ENCODE results near the gene LINGO3.
"Not testable (repeated sequence)": the region's sequence is repeated elsewhere in the genome, so short reads cannot be mapped to it uniquely, and the experiment has no call there.

The LINGO3 gene

GRCh38 chr19:2308114-2308556 lies at the start of gene LINGO3:
Gene LINGO3 (minus strand): TSS chr19:2308154. CDS start chr19:2291776, 16,378 bp downstream.
- no peak for DNase-seq

DNA sequence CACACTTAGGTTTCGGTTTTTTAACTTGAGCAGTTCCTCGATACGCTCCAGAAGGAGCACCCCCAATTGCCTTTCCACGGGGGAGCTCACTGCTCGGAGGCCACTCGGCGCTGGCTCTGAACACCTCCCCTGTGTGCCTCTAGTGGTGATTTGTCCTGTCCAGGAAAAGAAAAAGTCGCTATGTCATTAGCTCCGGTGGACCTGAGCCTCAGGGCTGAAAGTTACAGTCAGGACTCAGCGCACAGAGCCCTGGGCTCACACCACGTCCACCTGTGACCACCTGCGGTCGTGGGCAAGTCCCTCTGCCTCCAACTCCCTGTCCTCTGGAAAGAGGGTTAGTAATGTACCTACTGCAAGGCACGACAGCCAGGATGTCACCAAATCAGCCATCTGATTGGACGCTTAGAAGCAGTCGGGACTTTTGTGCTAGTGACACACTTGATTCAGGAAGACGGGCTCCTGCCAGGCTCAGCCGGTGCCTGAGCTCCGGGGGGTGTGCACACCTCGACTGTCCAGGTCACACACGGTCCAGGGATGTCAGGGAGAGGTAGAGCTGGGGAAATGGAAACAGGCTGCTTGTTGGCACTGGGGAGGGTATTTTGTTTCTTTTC lies 48.2 kb upstream of the LINGO3 start:
- no peak for DNase-seq

GRCh38 chr19:2355168-2356035 lies 47.4 kb upstream of the LINGO3 start:
- DNase-seq: no peak

- no peak for DNase-seq
Observed at GRCh38 chr19:2354670-2355069, 46.7 kb upstream of the LINGO3 start.

DNA sequence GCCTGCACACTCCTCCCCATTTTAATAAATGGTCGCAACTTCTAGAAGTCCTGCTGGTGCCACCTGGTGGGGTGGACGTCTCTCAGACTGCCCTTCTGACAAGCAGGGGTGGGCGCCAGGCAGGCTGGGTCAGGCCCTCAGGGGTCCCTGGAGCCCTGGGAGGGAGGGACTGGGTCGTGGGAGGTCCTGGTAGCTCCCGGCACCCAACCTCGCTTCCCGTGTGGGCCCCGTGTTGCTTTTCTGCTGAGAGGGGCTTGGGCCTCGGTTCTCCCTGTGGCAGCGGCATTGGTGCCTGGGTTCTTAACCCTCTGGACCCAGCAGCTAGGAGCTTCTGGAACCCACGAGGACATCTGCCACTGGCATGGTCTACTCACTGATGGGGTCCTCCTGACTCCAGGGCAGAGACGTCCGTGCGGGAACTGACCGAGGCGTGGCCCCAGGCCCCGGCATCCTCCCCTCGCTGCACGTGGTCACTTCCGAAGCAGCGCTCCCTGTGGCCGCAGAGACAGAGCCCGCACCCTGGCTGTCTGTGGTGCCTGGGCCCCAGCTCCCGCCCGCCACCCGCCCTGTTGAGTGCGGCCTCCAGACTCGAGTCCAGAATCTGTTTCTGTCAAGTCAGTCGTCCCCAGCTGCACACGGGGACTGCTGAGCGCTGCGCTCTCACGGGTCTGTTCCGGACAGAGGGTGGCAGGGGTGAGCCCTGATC lies 46.1 kb upstream of the LINGO3 start:
- no peak for DNase-seq

- no peak for DNase-seq
Observed at GRCh38 chr19:2353159-2353886, 45.4 kb upstream of the LINGO3 start.

DNA sequence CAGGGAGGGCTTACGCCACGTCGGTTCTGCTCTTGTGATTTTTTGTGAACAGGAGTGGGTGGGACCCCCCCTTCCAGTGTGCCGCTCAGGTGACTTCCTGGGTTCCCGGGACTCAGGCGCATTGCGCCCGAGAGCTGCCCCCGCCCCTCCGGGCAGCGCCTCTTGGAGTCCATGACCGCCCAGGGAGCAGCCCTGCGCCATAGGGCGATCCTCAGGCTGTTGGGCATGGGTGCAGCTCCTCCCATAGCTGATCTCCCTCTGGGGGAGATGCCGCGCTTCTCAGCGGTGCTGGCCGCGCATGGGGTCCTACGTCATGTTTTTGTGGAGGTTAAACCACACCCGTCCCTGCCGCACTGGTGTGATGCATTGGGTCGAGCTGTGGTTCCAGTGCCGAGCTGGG lies 44.2 kb upstream of the LINGO3 start:
- DNase-seq: no peak

- DNase-seq: no peak
Observed at GRCh38 chr19:2351591-2351990, 43.6 kb upstream of the LINGO3 start.

- DNase-seq: no peak
Observed at GRCh38 chr19:2350656-2351055, 42.7 kb upstream of the LINGO3 start.

- DNase-seq: not testable (repeated sequence)
Observed at GRCh38 chr19:2349818-2350217, 41.9 kb upstream of the LINGO3 start.

GRCh38 chr19:2345794-2346663 lies 38.1 kb upstream of the LINGO3 start:
- DNase-seq: no peak

- DNase-seq: no peak
Observed at GRCh38 chr19:2345076-2345475, 37.1 kb upstream of the LINGO3 start.

- DNase-seq: no peak
Observed at GRCh38 chr19:2344381-2344870, 36.5 kb upstream of the LINGO3 start.

- no peak for DNase-seq
Observed at GRCh38 chr19:2343289-2343982, 35.5 kb upstream of the LINGO3 start.

DNA sequence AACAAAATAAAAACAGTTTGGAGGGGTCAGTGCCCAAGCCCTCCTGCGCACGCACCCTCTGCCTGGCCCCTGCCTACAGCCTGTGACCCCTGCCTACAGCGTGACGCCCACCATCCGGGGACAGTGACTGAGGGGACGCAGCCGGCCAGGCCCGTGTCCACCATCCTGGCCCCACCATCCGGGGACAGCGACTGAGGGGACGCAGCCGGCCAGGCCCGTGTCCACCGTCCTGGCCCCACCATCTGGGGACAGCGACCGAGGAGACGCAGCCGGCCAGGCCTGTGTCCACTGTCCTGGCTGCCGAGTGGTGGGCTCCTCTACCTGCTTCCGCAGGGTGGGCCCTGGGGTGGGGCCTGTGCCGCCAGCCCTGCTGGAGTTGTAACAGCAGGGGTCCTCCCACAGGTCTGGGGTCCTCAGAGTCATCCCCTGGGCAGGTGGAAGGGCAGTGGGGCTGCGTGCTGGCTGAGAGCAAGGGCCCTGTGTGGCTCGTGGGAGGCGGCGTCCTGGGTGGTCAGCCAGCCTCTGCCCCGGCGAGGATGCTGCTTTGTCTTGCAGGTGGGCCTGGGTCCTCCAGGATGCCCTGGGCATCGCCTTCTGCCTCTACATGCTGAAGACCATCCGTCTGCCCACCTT lies 34.8 kb upstream of the LINGO3 start:
- DNase-seq: no peak

GRCh38 chr19:2341982-2342381 lies 34.0 kb upstream of the LINGO3 start:
- no peak for DNase-seq

DNA sequence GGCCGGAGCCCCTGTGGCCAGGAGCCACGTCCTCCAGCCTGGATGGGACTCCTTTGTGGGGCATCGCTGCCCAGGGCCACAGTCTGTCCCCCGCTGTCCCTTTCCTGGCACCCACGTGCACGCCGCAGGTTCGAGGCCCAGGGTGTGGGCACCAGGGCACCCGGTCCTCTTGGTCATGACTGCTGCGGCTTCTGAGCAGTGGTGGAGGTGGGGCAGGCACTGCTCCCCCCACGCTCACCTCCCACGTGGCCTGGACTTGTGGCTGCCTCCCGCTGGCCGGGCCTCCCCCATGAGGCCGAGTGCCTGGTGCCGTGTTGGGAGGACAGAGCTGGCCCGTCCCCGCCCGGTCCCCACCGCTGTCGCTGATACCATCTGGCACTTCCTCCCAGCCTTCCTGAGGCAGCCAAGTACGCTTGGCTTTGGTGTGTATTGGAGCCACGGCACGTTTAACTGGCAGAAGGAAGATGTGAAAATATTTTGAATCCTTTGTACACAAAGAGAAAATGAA lies 33.3 kb upstream of the LINGO3 start:
- DNase-seq: no peak

GRCh38 chr19:2340496-2341243 lies 32.7 kb upstream of the LINGO3 start:
- no peak for DNase-seq

DNA sequence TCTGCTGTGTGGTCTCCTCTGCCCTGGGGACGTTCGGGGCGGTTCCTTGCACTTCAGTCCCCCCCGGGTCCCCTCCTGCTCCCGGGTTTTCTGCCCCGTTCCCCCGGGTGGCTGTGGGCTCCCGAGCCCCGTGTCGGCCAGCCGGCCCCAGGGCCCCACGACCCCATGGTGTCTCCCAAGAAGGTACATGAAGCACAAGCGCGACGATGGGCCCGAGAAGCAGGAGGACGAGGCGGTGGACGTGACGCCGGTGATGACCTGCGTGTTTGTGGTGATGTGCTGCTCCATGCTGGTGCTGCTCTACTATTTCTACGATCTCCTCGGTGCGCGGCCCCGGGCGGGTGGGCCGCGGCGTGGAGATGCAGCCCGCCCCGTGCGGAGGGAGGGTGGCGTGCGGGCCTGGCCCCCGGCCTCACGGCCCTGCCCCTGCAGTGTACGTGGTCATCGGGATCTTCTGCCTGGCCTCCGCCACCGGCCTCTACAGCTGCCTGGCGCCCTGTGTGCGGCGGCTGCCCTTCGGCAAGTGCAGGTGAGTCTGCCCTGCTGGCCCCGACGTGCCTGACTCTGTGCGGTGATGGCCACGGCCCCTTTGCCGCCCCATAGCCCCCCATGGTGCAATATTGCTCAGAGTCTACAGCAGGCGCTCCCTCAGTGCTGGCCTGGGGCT lies 31.8 kb upstream of the LINGO3 start:
- no peak for DNase-seq

Data from stimulated activated CD8-positive, alpha-beta memory T cell treated with anti-CD3 and anti-CD28 coated beads, Interleukin-4, amount 100 ng/mL, for 48 hours (primary cell).